NB4 (cell line): ENCODE data around the gene KAZN.
A peak's percentile ranks its signal among the peaks of the same experiment; 100 is the strongest.

Experiments used
- DNase-seq: peaks from one replicate; pipeline ENCODE4 v3.0.0; 2010; ENCODE audit warnings: low read depth
- H3K4me3 ChIP-seq: one replicate; pipeline ENCODE4 v1.5.1; 2011; ENCODE audit warnings: mild to moderate bottlenecking, low read depth, low read length, moderate library complexity
- MYC ChIP-seq: IDR thresholded peaks from 2 replicates; pipeline ENCODE4 v1.6.1; 2011; ENCODE audit warnings: low read depth, low read length
- POLR2A ChIP-seq: IDR thresholded peaks from 2 replicates; pipeline ENCODE4 v1.6.1; 2011; ENCODE audit warnings: mild to moderate bottlenecking; ENCODE audit not compliant: insufficient read length; ENCODE audit errors: extremely low read depth
- TF ChIP-seq, protein P1 (sequence below): IDR thresholded peaks from one replicate; pipeline ENCODE4 v1.5.1; 2012; ENCODE audit warnings: low read depth, low read length
- TF ChIP-seq, protein P2 (sequence below): IDR thresholded peaks from 2 replicates; pipeline ENCODE4 v1.6.1; 2011; ENCODE audit warnings: low read depth, low read length

KAZN gene

DNA sequence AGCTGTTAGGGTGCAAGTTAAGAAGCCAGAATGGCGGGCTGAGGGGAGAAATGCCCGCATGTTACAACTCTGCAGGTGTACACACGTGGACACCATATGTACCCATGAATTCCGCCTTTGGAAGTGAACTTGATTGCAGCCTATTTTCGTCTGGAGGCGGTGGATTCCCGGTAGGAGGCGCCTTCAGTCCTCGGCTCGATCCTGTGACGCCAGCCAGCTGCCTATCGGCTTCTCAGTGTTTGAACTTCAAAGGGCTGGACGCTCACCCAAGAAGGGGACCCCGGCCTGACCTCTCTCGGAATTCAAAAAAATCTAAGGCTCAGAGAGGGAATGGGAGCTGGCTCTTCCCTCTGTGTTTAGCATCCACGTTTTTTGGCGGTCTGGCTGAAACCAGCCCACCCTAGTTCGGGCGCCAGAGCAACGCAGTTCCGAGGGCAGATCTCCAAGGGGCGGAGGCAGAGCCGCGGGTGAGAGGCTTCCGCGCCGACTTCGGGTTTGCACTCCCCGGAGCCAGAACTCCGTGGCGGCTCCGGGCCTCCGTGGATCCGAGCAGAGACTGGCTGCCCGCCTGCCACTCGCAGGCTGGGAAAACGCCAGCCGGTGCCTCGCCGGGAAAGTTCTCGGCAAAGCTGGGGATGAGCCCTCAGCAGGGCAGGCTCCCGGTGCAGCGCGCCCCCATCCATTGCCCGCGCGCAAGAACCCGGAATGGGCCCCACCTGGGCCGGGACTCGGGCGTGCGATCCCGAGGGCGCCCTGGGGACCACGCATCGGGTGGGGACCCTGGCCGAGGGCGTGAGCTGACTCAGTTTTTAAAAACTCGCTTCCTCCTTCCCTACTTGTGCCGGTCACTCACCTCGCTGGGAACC, 554.1 kb downstream of the KAZN start:
- H3K4me3 ChIP-seq = no peak overlapping the region
- TF ChIP-seq, protein P1, sequence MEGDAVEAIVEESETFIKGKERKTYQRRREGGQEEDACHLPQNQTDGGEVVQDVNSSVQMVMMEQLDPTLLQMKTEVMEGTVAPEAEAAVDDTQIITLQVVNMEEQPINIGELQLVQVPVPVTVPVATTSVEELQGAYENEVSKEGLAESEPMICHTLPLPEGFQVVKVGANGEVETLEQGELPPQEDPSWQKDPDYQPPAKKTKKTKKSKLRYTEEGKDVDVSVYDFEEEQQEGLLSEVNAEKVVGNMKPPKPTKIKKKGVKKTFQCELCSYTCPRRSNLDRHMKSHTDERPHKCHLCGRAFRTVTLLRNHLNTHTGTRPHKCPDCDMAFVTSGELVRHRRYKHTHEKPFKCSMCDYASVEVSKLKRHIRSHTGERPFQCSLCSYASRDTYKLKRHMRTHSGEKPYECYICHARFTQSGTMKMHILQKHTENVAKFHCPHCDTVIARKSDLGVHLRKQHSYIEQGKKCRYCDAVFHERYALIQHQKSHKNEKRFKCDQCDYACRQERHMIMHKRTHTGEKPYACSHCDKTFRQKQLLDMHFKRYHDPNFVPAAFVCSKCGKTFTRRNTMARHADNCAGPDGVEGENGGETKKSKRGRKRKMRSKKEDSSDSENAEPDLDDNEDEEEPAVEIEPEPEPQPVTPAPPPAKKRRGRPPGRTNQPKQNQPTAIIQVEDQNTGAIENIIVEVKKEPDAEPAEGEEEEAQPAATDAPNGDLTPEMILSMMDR = peak; percentile 27
- no peak for TF ChIP-seq POLR2A
- DNase-seq = peak; percentile 41

DNA sequence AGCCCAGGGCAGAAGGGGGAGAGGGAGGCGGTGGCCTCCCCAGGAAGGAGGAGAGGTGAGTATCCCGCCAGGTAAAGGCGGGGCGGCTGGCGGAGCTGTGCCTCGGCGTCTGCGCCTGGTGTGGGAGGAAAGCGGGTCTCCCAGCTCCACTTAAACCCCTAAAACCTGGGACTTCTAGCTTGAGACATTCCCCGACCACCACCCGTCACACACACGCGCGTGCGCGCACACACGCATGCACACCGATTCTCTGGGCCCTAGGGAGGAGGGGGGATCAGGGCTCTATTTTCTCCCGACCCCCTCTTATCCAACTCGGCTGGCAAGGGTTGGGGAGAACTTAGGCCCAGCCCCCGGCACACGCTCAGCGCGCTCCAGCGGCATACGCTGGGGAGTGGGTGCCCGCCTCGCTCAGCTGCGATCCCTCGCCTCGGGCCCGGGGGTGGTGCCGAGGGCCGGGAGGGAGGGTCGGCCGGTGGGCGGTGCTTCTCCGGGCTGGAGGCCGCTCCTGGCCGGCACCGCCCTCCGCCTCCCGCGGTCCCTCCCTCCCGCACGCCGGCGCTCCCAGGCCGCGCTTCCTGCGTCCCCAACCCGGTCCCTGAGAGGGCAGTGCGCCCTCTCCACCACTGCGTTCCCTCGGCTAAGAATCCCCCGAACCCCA, 554.8 kb downstream of the KAZN start, which contains the start of gene TMEM51:
TSS of gene TMEM51 (plus strand) at position 564 of the 658 bp plus-strand sequence. CDS start 61,341 bp downstream, outside the sequence.
- DNase-seq = no peak
- TF ChIP-seq, protein P2, sequence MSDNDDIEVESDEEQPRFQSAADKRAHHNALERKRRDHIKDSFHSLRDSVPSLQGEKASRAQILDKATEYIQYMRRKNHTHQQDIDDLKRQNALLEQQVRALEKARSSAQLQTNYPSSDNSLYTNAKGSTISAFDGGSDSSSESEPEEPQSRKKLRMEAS = no peak
- no peak for TF ChIP-seq POLR2A
- no peak for TF ChIP-seq MYC
- TF ChIP-seq, protein P1 = no peak
- H3K4me3 ChIP-seq = no peak within 1 kb of the TSS

DNA sequence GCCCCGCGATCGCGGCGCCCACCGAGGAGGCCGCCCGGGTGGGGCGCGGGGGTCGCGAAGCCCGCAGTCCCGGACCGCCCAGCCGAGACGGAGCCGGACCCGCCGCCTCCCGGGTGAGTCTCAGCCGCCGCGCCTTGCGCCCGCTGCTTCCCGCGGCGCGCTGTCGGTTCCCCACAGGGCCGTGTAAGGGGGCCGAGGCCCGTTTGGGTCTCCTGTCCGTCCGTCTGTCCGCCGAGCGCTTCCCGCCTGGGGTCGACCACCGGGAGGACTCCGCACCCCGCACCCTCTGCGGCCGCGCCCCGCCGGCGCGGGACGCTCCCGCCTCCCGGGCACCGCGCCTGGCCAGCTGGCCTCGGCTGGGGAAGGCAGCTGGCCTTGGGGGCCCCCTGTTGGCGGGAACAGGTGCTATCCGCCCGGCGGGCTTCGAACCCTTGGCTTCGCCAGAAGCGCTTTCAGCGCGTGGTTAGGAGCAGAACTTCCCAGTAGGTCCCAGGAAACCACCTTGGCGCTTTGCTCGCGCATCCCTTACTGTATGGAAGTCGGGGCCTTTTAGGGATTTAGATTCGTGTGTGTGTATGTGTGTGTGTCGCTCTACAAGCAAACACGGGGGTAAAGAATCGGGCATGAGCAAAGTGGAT, 555.5 kb downstream of the KAZN start:
- DNase-seq = no peak
- TF ChIP-seq MYC = no peak
- TF ChIP-seq, protein P1 = peak; percentile 44
- H3K4me3 ChIP-seq = no peak overlapping the region

DNA sequence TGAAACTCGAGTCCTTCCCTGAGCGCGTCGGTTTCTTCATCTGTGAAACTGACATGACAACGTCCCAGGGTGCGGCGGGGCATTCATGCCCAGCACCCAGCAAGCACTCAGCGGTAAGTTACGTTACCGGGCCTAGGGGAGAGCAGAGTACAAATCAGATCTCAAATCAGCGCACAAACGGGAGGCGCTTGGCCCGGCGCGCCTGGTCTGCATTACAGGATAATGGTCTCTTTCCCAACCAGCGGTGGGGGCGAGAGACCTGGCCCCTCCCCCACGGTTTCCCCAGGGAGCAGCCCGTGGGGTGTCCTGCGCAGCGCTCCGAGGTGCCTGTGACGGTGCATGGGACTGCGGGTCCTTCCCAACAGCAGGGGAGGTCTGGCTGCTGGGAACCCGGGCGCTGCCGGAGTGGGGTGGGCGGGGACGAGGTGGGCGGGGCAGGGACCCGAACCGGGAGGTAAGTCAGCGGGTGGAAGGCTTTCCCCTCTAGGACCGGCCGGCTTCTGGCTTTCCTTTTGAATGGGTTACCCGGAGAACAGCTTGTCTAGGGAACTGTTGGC, 556.1 kb downstream of the KAZN start:
- no peak for DNase-seq
- TF ChIP-seq, protein P1 = no peak
- no peak overlapping the region for H3K4me3 ChIP-seq

DNA sequence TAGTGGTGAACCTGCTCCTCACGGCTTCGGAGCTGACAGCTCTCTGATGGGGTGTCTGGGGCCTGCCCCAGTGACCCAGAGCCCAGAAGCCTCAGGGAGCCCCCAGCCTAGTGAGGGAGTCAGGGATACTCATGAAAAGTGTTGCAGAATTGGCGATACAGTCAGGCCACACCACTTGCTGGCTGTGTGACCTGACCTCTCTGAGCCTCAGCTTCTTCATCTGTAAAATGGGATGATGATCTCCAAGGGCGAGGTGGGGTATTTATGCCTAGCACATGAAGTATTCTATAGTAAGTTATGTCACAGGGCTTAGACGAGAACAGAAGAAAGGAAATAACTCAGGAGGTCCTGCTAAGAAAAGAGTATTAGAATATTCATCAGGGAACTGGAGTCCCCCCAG, 556.7 kb downstream of the KAZN start:
- no peak for DNase-seq
- no peak overlapping the region for H3K4me3 ChIP-seq
- TF ChIP-seq, protein P2 = no peak
- TF ChIP-seq, protein P1 = no peak
- TF ChIP-seq MYC (no peak), POLR2A (no peak)
